Embryonic facial prominence (tissue), 1 donor: ENCODE results near the gene PRDX6.
"Not testable (repeated sequence)": the region's sequence is repeated elsewhere in the genome, so short reads cannot be mapped to it uniquely, and the experiment has no call there.

Source experiments
- DNase-seq: peaks from one replicate; pipeline ENCODE4 v3.0.0-alpha.2; 2016; ENCODE audit errors: extremely low spot score

PRDX6 gene

DNA sequence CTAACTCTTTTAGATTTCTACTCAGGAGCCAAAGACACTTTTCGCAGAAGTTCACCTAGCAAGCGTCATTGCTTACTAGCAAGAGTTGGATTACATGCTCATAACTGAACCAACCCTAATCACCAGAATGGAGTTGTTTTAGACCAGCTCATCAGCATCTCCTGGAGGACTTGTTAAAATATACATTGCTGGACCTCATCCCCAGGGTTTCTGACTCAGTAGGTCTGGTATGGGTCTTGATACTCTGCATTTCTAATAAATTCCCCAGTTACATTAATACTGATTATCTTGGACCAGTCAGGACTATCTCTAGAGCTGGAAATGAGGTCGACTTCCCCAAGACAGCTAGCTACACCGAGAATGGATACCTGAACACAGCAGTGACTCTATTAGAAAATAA lies 9.7 kb upstream of the PRDX6 start:
- no peak for DNase-seq

DNA sequence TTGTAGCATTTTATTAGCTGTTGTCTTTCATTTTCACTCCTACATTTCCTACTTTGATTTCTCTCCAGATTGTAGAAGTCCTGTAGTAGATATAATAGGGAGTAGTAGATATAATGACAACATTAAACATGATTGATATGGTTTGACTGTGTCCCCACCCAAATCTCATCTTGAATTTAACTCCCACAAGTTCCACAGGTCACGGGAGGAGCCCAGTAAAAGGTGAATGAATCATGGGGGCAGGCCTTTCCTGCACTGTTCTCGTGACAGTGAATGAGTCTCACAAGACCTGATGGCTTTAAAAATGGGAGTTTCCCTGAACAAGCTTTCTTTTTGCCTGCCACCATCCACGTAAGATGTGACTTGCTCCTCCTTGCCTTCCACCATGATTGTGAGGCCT lies 7.5 kb upstream of the PRDX6 start:
- DNase-seq, result no peak

DNA sequence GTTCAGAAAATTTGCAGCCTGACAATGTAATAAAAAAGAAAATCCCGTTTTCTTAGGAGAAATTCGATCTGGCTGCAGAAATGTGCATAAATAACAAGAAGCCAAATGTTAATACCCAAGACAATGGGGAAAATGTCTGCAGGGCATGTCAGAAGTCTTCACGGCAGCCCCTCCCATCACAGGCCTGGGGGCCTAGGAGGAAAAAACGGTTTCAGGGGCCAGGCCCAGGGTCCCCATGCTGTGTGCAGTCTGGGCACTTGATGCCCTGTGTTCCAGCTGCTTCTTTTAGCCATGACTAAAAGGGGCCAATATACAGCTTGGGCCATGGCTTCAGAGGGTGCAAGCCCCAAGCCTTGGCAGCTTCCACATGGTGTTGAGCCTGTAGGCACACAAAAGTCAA lies 6.5 kb upstream of the PRDX6 start:
- no peak for DNase-seq

GRCh38 chr1:173473599-173474011 lies 3.5 kb upstream of the PRDX6 start:
- no peak for DNase-seq

- DNase-seq, result no peak
Measured at GRCh38 chr1:173474097-173474779, 2.9 kb upstream of the PRDX6 start.

- not testable (repeated sequence) for DNase-seq
Measured at GRCh38 chr1:173474780-173475421, 2.2 kb upstream of the PRDX6 start.

DNA sequence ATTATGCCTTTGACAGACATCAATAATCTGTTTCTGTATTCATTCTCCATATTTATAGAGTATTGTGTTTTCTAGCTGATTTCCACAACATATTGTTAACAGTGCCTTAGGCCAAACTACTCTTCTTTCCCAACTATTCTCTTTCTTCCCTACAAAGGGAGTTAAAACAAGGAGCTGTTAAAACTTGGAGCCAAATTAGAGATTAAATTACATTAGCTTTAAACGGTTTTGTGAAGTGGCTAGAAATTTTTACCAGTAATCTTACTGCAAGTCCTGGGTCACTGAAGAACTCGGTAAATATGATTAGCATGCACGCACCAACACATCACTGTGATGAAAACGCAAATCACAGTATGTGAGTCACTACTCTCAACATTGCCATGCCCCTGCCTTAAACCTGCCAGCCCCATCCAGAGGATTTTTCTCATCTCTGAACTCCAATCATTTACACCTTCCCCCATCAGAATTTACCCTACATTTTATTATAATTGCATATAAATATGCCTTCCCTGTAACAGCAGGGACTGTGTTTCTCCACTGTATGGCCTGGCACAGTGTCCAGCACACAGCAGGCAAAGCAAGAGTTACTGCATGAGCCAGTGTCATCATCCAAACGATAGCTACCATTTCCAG lies 1.5 kb upstream of the PRDX6 start:
- DNase-seq, result no peak

DNA sequence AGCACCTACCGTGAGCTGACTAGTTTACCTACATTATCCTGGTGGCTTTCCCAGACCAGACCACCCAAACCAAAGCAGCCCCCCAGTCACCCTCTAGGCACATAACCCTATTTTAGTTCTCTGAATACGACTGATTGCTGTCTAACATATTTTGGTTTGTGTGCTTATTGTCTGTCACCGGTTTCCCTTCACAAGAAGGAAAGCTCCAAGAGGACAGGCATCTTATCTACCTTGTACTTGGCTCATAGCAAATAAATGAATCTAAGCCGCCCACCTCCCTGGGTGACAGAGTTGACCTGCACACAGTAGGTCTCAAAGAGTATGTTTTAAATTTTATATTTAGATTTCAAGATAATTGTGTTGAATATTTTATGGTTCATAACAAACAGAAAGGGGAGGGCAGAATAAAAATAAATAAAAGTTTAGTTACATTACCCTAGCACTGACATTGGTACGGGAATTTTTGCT lies 904 bp upstream of the PRDX6 start:
- DNase-seq, result no peak

DNA sequence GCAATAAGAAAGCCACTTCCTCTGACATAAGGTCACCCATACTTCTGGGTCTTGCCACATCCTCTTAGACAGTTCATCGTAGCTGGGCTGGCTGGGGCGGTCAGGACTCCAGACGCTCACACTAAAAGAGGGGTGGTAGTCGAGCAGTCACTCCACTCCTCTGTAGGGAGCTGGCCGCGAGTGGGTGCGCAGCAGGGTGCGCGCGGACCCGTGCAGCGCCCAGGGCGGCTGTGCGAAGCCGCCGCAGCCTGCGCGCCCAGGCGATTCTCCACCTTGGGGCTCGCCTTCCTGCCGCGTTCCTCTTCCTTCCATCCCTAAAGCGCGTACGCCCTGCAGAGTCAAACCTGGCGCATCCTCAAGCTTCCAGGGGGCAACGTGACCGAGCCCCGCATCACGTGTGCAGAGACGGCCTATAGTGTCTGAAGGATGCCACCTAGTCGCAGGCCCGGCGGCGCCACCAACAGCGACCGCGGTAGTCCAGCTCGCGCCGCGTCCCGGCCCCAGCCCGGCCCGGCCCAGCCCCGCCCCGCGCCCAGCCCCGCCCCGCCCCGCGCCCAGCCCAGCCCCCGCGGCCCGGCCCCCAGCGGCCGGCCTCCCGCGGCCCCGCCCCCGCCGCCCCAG lies 360 bp upstream of the PRDX6 start:
- peak; percentile 54 for DNase-seq

- no peak for DNase-seq
Measured at GRCh38 chr1:173478094-173478674, 1.0 kb downstream of the PRDX6 start.

GRCh38 chr1:173479649-173480048 lies 2.5 kb downstream of the PRDX6 start:
- no peak for DNase-seq

- no peak for DNase-seq
Measured at GRCh38 chr1:173481195-173481772, 4.1 kb downstream of the PRDX6 start.

GRCh38 chr1:173482683-173483082 lies 5.5 kb downstream of the PRDX6 start:
- DNase-seq, result no peak

DNA sequence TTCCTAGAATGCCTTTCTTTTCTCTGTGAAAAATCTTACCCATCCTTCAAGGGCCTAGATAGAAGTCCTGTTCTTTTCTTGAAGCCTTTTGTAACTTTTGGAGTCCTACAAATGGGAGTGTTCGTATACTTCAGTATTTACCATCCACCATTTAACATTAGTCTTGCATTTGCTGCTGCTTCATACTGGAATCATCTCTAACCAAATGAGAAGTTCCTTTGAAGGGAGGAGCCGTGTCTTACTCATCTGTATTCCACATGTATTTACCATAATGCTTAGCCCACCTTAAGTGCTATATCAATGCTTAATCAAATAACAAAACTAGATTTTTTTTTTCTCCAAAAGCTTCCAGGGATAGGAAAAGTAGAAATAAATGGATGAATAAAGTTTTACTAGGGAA lies 7.1 kb downstream of the PRDX6 start:
- no peak for DNase-seq

GRCh38 chr1:173485401-173485800 lies 8.3 kb downstream of the PRDX6 start:
- DNase-seq, result no peak

DNA sequence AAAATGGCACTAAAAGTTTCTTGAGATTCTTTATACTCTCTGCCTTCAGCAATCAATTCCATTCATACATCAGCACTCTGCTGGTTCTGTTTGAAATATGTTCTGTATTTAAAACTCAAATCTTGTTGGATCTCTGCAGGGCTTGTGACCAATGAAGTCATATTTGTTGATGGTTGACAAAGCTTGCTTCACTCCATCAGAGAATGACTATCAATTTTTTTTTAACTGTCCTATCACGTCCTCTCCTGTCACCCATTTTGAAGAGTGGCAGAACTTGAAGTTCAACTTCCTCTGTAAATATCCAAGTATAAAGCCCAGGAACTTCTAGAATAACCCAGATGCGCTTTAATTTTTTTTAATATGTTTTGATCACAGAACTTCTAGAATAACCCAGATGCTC lies 10.9 kb downstream of the PRDX6 start:
- no peak for DNase-seq

- no peak for DNase-seq
Measured at GRCh38 chr1:173489149-173489600, 12.0 kb downstream of the PRDX6 start.

- no peak for DNase-seq
Measured at GRCh38 chr1:173489929-173490328, 12.8 kb downstream of the PRDX6 start.

DNA sequence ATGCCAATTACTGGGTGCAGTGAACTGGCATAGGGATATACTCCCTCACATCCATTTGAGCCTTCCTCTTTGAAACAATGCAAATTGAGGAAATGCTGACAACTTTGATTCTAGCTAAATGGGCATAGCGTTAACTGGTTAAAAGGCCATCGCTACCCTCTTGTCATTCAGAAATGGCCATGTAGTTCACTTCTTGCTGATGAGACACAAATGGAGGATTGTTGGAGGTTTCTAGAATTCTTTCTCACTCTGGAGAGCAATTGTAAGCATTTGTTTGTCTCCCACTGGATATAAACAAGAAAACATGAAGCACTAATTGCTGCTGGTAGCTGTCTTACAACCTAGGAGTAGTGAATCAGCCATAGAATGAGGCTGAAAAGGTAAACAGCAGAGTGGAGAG lies 14.4 kb downstream of the PRDX6 start:
- no peak for DNase-seq

DNA sequence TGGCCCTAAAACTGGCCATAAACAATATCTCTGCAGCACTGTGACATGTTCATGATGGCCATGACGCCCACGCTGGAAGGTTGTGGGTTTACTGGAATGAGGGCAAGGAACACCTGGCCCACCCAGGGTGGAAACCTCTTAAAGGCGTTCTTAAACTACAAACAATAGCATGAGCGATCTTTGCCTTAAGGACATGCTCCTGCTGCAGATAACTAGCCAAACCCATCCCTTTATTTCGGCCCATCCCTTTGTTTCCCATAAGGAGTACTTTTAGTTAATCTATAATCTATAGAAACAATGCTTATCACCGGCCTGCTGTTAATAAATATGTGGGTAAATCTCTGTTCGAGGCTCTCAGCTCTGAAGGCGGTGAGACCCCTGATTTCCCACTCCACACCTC lies 16.0 kb downstream of the PRDX6 start:
- DNase-seq, result not testable (repeated sequence)

GRCh38 chr1:173495609-173496267 lies 18.6 kb downstream of the PRDX6 start:
- DNase-seq, result no peak
